Measurements from ENCODE around the gene CHMP4A.

CHMP4A gene

GRCh38 chr14:24177041-24177825 lies 36.1 kb downstream of the CHMP4A start:
- no peak for DNase-seq

- no peak for DNase-seq
These were observed 36.7 kb downstream of the CHMP4A start for GRCh38 chr14:24176599-24176998.

- DNase-seq = no peak
These were observed 40.4 kb downstream of the CHMP4A start for GRCh38 chr14:24172871-24173281.

GRCh38 chr14:24172261-24172860 lies 40.9 kb downstream of the CHMP4A start:
- no peak for DNase-seq

- peak; percentile 66 for DNase-seq
These were observed 41.6 kb downstream of the CHMP4A start, which contains the start of gene REC8 for GRCh38 chr14:24171422-24172260. Gene REC8 (plus strand): TSS chr14:24172080. CDS start chr14:24172553, 473 bp downstream.

GRCh38 chr14:24167469-24168114 lies 45.7 kb downstream of the CHMP4A start:
- no peak for DNase-seq

GRCh38 chr14:24165785-24166184 lies 47.5 kb downstream of the CHMP4A start:
- no peak for DNase-seq

GRCh38 chr14:24164518-24164991 lies 48.7 kb downstream of the CHMP4A start:
- no peak for DNase-seq

GRCh38 chr14:24162093-24162492 lies 51.2 kb downstream of the CHMP4A start:
- peak; percentile 25 for DNase-seq

GRCh38 chr14:24160850-24161804 lies 52.2 kb downstream of the CHMP4A start, which contains the start of gene IRF9:
Gene IRF9 (plus strand): TSS chr14:24161265. CDS start chr14:24162145, 880 bp downstream.
- DNase-seq = peak; percentile 93

GRCh38 chr14:24160499-24160849 lies 52.8 kb downstream of the CHMP4A start:
- no peak for DNase-seq

GRCh38 chr14:24159777-24160498 lies 53.4 kb downstream of the CHMP4A start:
- DNase-seq = no peak
